GM19324 (cell line): Measurements from ENCODE around the gene STARD13.

Experiments
- ATAC-seq: cut with Tn5 transposase; IDR thresholded peaks from one replicate; pipeline ENCODE4 v1.9.1; 2021; ENCODE audit warnings: mild to moderate bottlenecking, moderate library complexity; ENCODE audit not compliant: unreplicated experiment, low FRiP score

The STARD13 gene

DNA sequence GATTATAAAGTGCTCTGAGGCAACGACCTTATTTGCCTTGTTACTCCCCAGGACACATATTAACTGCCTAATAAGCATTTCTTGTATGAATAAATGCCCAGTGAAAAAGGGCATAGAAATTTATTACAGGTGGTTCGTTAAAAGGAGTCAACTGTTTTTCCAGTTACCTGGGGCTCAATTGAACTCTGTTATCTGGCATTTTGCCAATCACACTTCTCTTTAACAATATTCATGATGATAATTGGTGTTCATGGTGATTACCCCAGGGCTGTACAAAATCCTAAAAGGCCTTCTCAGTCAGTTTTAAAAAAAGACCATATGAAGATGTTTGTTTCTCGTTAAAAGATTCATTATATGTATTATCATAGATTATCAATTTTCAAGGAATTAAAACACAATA, 212.2 kb downstream of the STARD13 start:
- ATAC-seq = no peak

DNA sequence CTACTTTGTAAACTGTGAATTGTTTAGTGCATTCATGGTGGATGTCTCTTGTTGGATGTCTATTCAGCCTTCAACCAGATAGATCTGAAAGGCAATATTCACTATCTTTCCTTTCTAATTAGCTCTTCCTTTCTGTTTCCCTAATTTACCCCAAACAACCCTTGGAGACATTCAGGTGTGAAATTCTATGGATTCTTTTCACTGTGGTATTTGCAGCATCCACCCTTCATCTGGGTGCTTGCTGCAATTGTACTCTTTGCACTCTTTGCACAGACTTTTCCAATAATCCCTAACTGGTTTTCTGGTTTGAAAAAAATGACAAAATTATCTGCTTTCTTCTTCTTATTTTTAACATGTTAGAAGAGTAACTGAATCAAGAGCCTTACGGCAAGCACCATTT, 212.8 kb downstream of the STARD13 start:
- ATAC-seq = no peak

DNA sequence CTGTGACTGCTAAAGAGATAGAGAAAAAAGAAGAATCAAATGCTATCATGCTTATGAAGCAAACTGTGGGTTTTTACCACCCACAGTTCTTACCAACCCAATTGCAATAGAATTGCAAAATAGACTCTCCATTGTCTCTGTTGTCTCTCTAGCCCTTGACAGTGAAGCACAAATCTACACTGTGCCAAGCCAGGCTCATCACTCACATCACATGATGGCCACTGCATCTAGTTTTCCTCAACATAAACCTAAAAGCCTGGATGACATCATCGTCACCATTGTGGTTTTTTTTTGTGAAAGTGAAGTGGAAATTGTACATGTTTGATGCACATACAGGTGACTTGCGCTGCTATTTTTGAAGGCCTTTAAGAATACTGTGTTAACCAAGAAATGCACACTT, 213.3 kb downstream of the STARD13 start:
- no peak for ATAC-seq

DNA sequence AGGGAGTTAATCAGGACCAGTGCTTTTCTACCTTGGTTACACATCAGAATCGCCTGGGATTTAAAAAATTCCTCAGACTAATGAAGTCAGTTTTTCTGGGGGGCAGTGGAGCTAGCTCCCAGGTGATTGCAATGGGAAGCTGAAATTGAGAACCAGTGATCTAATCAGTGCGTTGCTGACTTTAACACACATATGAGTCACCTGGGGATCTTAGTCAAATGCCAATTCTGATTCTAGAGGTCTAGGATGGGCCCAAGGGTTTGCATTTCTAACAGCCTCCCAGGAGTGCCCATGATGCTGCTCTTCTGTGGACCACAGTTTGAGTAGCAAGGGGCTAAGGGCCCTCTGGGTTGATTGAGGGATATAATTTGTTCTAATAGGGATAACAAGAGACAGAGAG, 214.8 kb downstream of the STARD13 start:
- no peak for ATAC-seq

DNA sequence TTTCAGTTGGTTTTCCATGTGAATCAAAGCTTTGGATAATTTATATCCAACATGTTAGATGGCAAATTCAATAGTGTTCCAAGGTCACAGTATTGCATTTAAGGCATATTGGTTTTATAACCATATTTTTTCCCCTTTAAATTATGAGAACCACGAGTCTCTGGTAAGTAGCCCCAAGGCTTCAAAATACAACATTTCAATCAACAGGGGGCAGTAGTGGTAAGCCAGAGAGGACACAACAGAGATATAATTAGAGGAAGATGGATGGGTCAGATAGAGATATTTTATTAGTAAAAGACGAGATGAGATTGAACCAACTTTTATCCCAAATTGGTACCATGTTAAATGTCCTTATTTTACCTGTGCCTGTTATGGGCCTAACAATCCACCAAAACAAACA, 216.2 kb downstream of the STARD13 start:
- ATAC-seq = no peak

DNA sequence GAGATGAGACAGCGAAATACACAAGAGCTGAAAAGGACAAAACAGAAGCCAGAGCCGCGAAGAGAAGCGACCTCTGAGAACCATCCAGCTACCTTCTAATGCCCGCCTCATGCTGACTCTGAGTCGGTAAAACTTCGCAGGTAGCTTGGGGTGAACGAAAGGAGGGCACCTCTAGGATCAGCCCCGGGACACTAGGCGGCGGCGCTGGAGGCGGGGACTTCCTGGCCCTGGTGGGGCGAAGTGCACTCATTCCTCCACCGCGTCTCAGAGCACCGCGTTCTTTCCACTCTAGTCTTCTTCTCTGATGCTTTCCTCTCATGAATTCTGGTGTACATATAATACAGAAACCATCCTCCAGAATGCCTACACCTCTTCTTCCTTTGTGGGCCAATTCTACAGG, 219.2 kb downstream of the STARD13 start:
- ATAC-seq = no peak

DNA sequence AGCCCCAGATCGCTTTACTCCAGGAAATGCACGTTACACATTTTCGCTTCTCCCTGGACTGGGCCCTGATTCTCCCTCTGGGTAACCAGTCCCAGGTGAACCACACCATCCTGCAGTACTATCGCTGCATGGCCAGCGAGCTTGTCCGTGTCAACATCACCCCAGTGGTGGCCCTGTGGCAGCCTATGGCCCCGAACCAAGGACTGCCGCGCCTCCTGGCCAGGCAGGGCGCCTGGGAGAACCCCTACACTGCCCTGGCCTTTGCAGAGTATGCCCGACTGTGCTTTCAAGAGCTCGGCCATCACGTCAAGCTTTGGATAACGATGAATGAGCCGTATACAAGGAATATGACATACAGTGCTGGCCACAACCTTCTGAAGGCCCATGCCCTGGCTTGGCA, 224.7 kb downstream of the STARD13 start:
- ATAC-seq = no peak

DNA sequence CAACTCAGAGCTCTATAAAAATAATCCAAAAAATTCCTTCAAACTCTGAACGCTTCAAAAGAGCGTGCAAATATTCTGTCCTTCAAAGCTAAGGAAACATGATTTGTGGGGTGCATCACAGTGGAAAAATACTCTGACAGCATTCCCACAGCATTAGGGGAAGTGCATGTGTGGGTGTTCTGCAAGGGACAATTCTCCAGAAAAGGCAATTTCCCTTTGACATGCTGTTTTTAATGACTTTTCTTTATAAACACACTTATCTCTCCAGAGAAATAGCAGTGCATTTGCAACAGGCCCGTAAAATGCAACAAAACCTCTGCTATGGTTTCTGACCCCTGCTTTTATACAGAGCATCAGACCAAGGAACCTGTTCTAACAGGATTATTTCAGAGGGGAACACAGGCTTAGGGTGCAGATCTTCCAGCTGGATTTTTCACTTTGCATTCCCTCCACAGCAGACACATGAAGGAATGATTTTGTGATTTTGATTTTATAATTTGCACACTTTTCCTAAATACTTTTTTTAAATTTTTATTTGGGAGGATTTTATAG, 226.7 kb downstream of the STARD13 start:
- ATAC-seq = no peak

DNA sequence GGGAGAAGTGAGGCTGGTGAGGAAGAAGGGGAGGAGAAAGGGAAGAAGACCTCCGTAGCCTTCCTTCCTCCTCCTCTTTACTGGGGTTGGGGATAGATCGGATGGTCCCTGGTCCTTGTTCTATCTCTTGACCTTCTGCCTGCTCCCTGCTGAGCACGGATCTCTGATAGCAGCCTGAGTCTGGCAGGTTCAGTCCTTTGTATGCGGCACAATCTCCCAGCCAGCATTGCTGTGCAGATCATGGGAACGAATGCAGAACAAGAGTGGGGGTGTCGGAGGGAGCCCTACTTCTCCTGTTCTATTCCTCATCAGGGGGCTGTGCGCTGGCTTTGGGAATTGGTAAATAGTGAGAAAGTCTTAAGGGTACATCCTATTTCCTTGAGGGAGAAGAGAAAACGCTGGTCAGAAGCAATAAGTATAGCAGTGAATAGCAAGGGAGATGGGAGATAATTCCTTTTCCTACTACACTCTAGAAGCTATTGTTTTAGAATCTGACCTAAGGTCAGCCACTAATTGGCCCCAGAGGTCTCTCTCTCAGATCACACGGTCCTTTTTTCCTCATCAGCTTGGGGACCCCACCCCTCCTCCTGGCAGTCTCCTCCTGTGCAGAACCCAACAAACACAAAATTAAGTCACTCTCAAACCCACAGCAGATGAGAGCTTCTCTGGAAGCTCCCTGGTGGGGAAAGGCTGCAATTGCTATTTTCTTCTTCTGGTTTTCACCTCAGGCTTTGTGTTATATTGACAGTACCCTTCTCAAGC, 228.4 kb downstream of the STARD13 start:
- ATAC-seq = no peak

DNA sequence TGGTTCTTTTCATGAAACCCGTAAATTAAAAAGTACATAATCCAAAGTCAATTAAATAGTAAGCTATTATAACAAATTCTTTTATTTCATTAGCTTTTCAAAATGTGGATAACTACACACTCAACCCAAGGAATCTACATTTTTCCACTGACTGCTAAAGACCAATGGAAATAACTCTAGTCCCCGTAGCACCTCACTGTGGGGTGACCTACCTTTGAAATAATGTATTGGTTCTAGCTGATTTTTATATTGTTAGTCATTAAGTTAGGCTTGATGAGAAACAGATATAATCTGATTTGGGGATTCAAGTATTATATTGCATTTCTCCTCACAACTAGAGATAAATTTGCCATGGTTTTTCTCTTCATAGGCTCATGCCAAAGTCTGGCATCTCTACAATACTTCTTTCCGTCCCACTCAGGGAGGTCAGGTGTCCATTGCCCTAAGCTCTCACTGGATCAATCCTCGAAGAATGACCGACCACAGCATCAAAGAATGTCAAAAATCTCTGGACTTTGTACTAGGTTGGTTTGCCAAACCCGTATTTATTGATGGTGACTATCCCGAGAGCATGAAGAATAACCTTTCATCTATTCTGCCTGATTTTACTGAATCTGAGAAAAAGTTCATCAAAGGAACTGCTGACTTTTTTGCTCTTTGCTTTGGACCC, 232.0 kb downstream of the STARD13 start:
- ATAC-seq = no peak
